ENCODE data around the gene RIF1.

RIF1 gene

GRCh38 chr2:151423760-151424159 is 14.1 kb downstream of the RIF1 start:
- no peak for DNase-seq

GRCh38 chr2:151437630-151438029 is 27.9 kb downstream of the RIF1 start:
- peak; percentile 25 for DNase-seq

- no peak for DNase-seq
These were observed 28.8 kb downstream of the RIF1 start for GRCh38 chr2:151438506-151438905.

- no peak for DNase-seq
These were observed 29.4 kb downstream of the RIF1 start for GRCh38 chr2:151439127-151439526.

GRCh38 chr2:151459358-151459757 is 49.7 kb downstream of the RIF1 start:
- no peak for DNase-seq

GRCh38 chr2:151465771-151466170 is 56.1 kb downstream of the RIF1 start:
- no peak for DNase-seq

- no peak for DNase-seq
These were observed 60.9 kb downstream of the RIF1 start for GRCh38 chr2:151470556-151470955.

GRCh38 chr2:151472966-151473365 is 63.3 kb downstream of the RIF1 start:
- no peak for DNase-seq

GRCh38 chr2:151475071-151475470 is 65.4 kb downstream of the RIF1 start:
- no peak for DNase-seq

GRCh38 chr2:151476287-151476686 is 66.6 kb downstream of the RIF1 start:
- DNase-seq = no peak

- DNase-seq = peak; percentile 43
These were observed 68.3 kb downstream of the RIF1 start for GRCh38 chr2:151478011-151478410.

- DNase-seq = no peak
These were observed 72.0 kb downstream of the RIF1 start for GRCh38 chr2:151481744-151482143.

- DNase-seq = no peak
These were observed 72.5 kb downstream of the RIF1 start for GRCh38 chr2:151482171-151482725.

- no peak for DNase-seq
These were observed 73.8 kb downstream of the RIF1 start for GRCh38 chr2:151483546-151483945.

- DNase-seq = no peak
These were observed 74.4 kb downstream of the RIF1 start for GRCh38 chr2:151484100-151484499.

GRCh38 chr2:151486053-151486452 is 76.4 kb downstream of the RIF1 start:
- DNase-seq = no peak

GRCh38 chr2:151490276-151490675 is 80.6 kb downstream of the RIF1 start:
- DNase-seq = no peak

GRCh38 chr2:151491496-151491895 is 81.8 kb downstream of the RIF1 start:
- no peak for DNase-seq

GRCh38 chr2:151498178-151498577 is 88.5 kb downstream of the RIF1 start:
- DNase-seq = no peak

- DNase-seq = no peak
These were observed 96.5 kb downstream of the RIF1 start for GRCh38 chr2:151506170-151506569.

- no peak for DNase-seq
These were observed 98.8 kb downstream of the RIF1 start for GRCh38 chr2:151508519-151508918.

- peak; percentile 3 for DNase-seq
These were observed 109.1 kb downstream of the RIF1 start for GRCh38 chr2:151518802-151519201.

GRCh38 chr2:151520976-151521375 is 111.3 kb downstream of the RIF1 start:
- DNase-seq = no peak

- no peak for DNase-seq
These were observed 112.9 kb downstream of the RIF1 start for GRCh38 chr2:151522556-151522955.

- DNase-seq = peak; percentile 10
These were observed 114.1 kb downstream of the RIF1 start for GRCh38 chr2:151523850-151524249.

Measured in EL (cell line).